ENCODE data around the gene LGI2. TPM values are rescaled to one million over a fixed set of nuclear protein-coding genes. Genes with fewer than 3 reads are reported as not detected.

LGI2 gene
- total and polyA plus RNA-seq, 4 donors: 0.05 to 0.19 (median 0.08) TPM; not detected in 1

DNA sequence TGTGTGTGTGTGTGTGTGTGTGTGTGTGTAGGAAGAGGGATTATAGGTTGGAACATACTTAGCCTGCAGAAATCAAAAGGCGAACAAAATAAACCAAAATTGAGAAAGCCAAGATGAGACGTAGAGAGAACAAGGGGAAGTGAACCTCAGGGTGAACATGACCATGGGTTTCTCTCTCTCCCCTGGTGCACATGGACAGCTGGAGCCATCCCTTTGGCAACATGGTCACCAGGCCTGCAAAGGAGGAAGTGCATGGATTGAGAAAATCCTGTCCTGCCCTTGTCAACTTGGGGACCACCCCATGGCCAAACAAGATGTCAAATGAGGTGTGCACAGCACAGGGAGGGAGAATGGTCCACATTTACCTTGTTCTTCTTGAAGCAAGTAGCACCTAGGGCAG is 23.1 kb downstream of the LGI2 start:
- WGBS: 90% methylated on average over 2 of the region's 2 CpGs
- Histone ChIP-seq H3K9me3 (ENCODE audit: control insufficient read depth in 4 of 4, low read length in 3 of 4) (no peaks in the 10 kb centered on the region), H3K27me3 (ENCODE audit: control insufficient read depth in 4 of 4, insufficient read depth in 4 of 4, low read length in 3 of 4) (no peaks in the 10 kb centered on the region), H3K27ac (ENCODE audit: low read depth in 1 of 2, low read length in 2 of 2) (no peak overlapping the region), H3K4me3 (ENCODE audit: low read depth in 1 of 3, low read length in 3 of 3) (no peak overlapping the region), H3K36me3 (ENCODE audit: control insufficient read depth in 4 of 4, insufficient read depth in 3 of 4, low read depth in 1 of 4, low read length in 3 of 4) (no peaks in the 10 kb centered on the region), H3K4me1 (ENCODE audit: control insufficient read depth in 4 of 4, insufficient read depth in 4 of 4, low read length in 3 of 4) (no peaks in the 10 kb centered on the region), H3K9ac (ENCODE audit: low read depth in 1 of 2, low read length in 2 of 2) (no peak overlapping the region)
- no peak for DNase-seq (ENCODE audit: low spot score)
- TF ChIP-seq HNF4G (IDR thresholded peaks at IDR 0.05): no peak

DNA sequence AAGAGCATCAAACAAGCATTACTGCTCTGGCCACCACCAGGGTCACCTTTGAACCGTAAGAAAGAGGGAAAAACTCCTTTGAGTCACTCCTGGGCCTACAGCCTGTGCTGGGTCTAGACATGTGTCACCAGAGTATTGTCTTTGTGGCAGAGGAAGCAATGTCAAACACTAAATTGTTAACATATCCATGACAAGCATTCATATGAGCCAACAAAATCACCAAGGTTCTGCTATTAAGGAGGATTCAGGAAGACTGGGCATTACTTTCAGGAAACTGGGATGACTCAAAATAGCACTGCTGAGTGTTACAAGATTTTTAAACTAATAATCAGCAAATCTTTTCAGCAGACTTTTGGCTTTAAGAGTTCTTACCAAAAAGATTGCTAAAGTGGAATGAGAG is 28.1 kb downstream of the LGI2 start:
- TF ChIP-seq SP1 (IDR thresholded peaks at IDR 0.05) (no peak), RAD21 (IDR thresholded peaks at IDR 0.05) (no peak), JUND (IDR thresholded peaks at IDR 0.05) (no peak), EGR1 (IDR thresholded peaks at IDR 0.05; ENCODE audit: low read depth in 2 of 2) (no peak), FOXA2 (IDR thresholded peaks at IDR 0.05) (no peak), FOXA1 (IDR thresholded peaks at IDR 0.05) (no peak), YY1 (IDR thresholded peaks at IDR 0.05) (no peak), REST (IDR thresholded peaks at IDR 0.05) (no peak), HNF4A (conservative IDR thresholded peaks at IDR 0.05) (no peak), TAF1 (conservative IDR thresholded peaks at IDR 0.05) (no peak), HNF4G (IDR thresholded peaks at IDR 0.05) (no peak), GABPA (IDR thresholded peaks at IDR 0.05 in 1 of 2, conservative IDR thresholded peaks at IDR 0.05 in 1 of 2) (no peak), RXRA (IDR thresholded peaks at IDR 0.05) (no peak), NR2F2 (IDR thresholded peaks at IDR 0.05) (no peak)
- TF ChIP-seq, protein P1, sequence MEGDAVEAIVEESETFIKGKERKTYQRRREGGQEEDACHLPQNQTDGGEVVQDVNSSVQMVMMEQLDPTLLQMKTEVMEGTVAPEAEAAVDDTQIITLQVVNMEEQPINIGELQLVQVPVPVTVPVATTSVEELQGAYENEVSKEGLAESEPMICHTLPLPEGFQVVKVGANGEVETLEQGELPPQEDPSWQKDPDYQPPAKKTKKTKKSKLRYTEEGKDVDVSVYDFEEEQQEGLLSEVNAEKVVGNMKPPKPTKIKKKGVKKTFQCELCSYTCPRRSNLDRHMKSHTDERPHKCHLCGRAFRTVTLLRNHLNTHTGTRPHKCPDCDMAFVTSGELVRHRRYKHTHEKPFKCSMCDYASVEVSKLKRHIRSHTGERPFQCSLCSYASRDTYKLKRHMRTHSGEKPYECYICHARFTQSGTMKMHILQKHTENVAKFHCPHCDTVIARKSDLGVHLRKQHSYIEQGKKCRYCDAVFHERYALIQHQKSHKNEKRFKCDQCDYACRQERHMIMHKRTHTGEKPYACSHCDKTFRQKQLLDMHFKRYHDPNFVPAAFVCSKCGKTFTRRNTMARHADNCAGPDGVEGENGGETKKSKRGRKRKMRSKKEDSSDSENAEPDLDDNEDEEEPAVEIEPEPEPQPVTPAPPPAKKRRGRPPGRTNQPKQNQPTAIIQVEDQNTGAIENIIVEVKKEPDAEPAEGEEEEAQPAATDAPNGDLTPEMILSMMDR (IDR thresholded peaks at IDR 0.05; ENCODE audit: low read depth, low read length, missing input control): no peak
- TF ChIP-seq, protein P2, sequence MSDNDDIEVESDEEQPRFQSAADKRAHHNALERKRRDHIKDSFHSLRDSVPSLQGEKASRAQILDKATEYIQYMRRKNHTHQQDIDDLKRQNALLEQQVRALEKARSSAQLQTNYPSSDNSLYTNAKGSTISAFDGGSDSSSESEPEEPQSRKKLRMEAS (IDR thresholded peaks at IDR 0.05): no peak
- TF ChIP-seq, protein P3, sequence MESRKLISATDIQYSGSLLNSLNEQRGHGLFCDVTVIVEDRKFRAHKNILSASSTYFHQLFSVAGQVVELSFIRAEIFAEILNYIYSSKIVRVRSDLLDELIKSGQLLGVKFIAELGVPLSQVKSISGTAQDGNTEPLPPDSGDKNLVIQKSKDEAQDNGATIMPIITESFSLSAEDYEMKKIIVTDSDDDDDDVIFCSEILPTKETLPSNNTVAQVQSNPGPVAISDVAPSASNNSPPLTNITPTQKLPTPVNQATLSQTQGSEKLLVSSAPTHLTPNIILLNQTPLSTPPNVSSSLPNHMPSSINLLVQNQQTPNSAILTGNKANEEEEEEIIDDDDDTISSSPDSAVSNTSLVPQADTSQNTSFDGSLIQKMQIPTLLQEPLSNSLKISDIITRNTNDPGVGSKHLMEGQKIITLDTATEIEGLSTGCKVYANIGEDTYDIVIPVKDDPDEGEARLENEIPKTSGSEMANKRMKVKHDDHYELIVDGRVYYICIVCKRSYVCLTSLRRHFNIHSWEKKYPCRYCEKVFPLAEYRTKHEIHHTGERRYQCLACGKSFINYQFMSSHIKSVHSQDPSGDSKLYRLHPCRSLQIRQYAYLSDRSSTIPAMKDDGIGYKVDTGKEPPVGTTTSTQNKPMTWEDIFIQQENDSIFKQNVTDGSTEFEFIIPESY (IDR thresholded peaks at IDR 0.05): no peak
- TF ChIP-seq, protein P4, sequence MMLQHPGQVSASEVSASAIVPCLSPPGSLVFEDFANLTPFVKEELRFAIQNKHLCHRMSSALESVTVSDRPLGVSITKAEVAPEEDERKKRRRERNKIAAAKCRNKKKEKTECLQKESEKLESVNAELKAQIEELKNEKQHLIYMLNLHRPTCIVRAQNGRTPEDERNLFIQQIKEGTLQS (IDR thresholded peaks at IDR 0.05): no peak
- H3K4me1 ChIP-seq (ENCODE audit: control insufficient read depth in 4 of 4, insufficient read depth in 4 of 4, low read length in 3 of 4): peaks cover 0 to 2% (median 0%) of the 10 kb centered on the region in 4 donors
- no peak overlapping the region for H3K9ac ChIP-seq (ENCODE audit: low read depth in 1 of 2, low read length in 2 of 2)
- no peak overlapping the region for H3K4me3 ChIP-seq (ENCODE audit: low read depth in 1 of 3, low read length in 3 of 3)
- no peaks in the 10 kb centered on the region for H3K27me3 ChIP-seq (ENCODE audit: control insufficient read depth in 4 of 4, insufficient read depth in 4 of 4, low read length in 3 of 4)
- 71% methylated on average over 1 of the region's 1 CpG for WGBS
- no peaks in the 10 kb centered on the region for H3K9me3 ChIP-seq (ENCODE audit: control insufficient read depth in 4 of 4, low read length in 3 of 4)
- no peak for DNase-seq (ENCODE audit: low spot score)
- H3K36me3 ChIP-seq (ENCODE audit: control insufficient read depth in 4 of 4, insufficient read depth in 3 of 4, low read depth in 1 of 4, low read length in 3 of 4): no peaks in the 10 kb centered on the region
- no peak overlapping the region for H3K27ac ChIP-seq (ENCODE audit: low read depth in 1 of 2, low read length in 2 of 2)
